Measurements from ENCODE around the gene FBXL13.
"Not testable (repeated sequence)": the region's sequence is repeated elsewhere in the genome, so short reads cannot be mapped to it uniquely, and the experiment has no call there.

FBXL13 gene

DNA sequence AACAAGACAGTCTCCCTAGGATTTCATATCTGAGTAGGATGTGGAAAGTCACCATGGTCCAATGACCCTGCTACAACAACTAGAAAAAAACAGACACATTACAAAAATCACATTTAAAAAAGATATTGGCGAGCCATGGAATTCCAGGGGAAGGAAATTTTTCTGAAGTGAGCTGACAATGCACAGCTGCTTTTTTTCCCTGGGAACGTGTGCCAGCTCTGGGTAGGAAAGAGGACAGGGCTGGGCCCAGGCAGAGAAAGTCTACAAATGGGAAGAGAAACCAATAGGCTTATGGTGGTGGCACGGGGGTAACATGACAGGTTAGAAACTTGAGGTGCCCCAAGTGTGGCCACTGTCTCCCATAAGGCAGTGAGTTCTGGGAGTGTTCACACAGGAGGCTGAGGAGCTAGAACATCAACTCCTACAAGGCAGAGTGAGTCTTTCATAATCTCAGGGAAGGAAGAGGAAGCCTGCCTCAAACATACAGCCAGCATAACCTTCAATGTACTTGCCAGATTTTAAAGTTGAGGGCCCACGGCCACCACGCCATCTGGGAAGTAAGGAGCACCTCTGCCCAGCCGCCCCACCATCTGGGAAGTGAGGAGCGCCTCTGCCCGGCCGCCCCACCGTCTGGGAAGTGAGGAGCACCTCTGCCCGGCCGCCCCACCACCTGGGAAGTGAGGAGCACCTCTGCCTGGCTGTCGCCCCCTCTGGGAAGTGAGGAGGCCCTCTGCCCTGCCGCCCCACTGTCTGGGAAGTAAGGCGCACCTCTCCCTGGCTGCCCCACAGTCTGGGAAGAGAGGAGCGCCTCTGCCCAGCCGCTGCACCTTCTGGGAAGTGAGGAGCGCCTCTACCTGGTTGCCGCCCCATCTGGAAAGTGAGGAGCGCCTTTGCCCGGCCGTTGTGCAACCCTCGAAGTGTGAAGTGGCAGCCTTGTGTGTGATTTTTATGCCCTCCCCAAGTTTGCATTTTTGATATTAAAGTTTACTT lies 5.9 kb downstream of the FBXL13 start:
- H3K4me3 ChIP-seq (ENCODE audit: low read depth in 1 of 2, low read length in 2 of 2), result no peak overlapping the region
- no peaks in the 10 kb centered on the region for H3K36me3 ChIP-seq (ENCODE audit: control insufficient read depth in 1 of 2, insufficient read depth in 2 of 2, low read length in 2 of 2)
- H3K27ac ChIP-seq (ENCODE audit: low read depth, low read length), result no peak overlapping the region
- no peak overlapping the region for H3K9ac ChIP-seq (ENCODE audit: low read depth in 1 of 2, low read length in 2 of 2)
- H3K9me3 ChIP-seq (ENCODE audit: control insufficient read depth in 1 of 2, low read length in 2 of 2), result no peaks in the 10 kb centered on the region
- H3K4me1 ChIP-seq (ENCODE audit: control insufficient read depth in 1 of 2, insufficient read depth in 2 of 2, low read length in 2 of 2), result peaks cover 2% of the 10 kb centered on the region in 2 donors
- no peaks in the 10 kb centered on the region for H3K27me3 ChIP-seq (ENCODE audit: control insufficient read depth in 1 of 2, insufficient read depth in 2 of 2, low read length in 2 of 2)

DNA sequence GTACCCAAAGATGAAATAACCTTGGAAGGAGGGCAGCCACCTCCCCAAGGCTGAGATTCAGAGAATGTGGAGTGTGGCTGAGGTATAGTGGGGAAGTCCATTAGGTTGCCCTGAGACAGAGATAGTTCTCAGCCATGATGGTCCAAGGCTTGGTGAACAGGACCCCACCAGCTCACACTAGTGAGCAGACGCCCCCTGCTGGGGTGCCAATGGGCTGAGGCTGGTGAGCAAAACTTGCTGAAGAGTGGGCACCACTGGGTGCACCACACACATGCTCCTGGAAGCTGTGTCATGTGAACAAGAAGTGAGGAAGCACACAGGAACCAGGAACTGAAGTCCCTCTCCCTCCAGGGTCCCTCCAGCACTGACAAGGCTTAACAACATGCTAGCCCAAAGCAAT lies 8.9 kb downstream of the FBXL13 start:
- no peaks in the 10 kb centered on the region for H3K9me3 ChIP-seq (ENCODE audit: control insufficient read depth in 1 of 2, low read length in 2 of 2)
- no peaks in the 10 kb centered on the region for H3K36me3 ChIP-seq (ENCODE audit: control insufficient read depth in 1 of 2, insufficient read depth in 2 of 2, low read length in 2 of 2)
- no peak overlapping the region for H3K9ac ChIP-seq (ENCODE audit: low read depth in 1 of 2, low read length in 2 of 2)
- H3K27me3 ChIP-seq (ENCODE audit: control insufficient read depth in 1 of 2, insufficient read depth in 2 of 2, low read length in 2 of 2), result no peaks in the 10 kb centered on the region
- H3K27ac ChIP-seq (ENCODE audit: low read depth, low read length), result no peak overlapping the region
- H3K4me1 ChIP-seq (ENCODE audit: control insufficient read depth in 1 of 2, insufficient read depth in 2 of 2, low read length in 2 of 2), result no peaks in the 10 kb centered on the region
- no peak overlapping the region for H3K4me3 ChIP-seq (ENCODE audit: low read depth in 1 of 2, low read length in 2 of 2)

DNA sequence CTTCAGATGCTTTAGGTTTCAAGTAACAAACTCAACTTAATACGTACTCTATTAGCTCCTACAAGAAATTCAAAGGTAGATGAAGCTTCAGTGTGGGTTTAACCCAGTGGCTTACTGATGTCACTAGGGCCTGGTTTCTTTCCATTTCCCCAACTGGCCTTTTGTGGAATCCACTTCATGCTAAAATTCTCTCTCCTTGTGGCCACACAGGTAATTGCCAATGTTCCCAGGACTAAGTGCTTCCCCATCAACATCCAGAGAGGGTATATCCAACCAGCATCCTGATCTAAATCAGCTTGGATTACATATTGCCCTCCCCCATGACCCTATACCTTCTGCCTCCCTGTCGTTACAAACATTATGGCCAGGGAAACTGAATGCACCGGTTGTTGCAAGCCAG lies 10.7 kb downstream of the FBXL13 start:
- H3K36me3 ChIP-seq (ENCODE audit: control insufficient read depth in 1 of 2, insufficient read depth in 2 of 2, low read length in 2 of 2), result no peaks in the 10 kb centered on the region
- no peak overlapping the region for H3K4me3 ChIP-seq (ENCODE audit: low read depth in 1 of 2, low read length in 2 of 2)
- no peaks in the 10 kb centered on the region for H3K4me1 ChIP-seq (ENCODE audit: control insufficient read depth in 1 of 2, insufficient read depth in 2 of 2, low read length in 2 of 2)
- no peaks in the 10 kb centered on the region for H3K27me3 ChIP-seq (ENCODE audit: control insufficient read depth in 1 of 2, insufficient read depth in 2 of 2, low read length in 2 of 2)
- no peak overlapping the region for H3K9ac ChIP-seq (ENCODE audit: low read depth in 1 of 2, low read length in 2 of 2)
- H3K9me3 ChIP-seq (ENCODE audit: control insufficient read depth in 1 of 2, low read length in 2 of 2), result no peaks in the 10 kb centered on the region
- H3K27ac ChIP-seq (ENCODE audit: low read depth, low read length), result no peak overlapping the region

GRCh38 chr7:103059471-103059870 lies 15.1 kb downstream of the FBXL13 start:
- no peaks in the 10 kb centered on the region for H3K36me3 ChIP-seq (ENCODE audit: control insufficient read depth in 1 of 2, insufficient read depth in 2 of 2, low read length in 2 of 2)
- H3K27me3 ChIP-seq (ENCODE audit: control insufficient read depth in 1 of 2, insufficient read depth in 2 of 2, low read length in 2 of 2), result no peaks in the 10 kb centered on the region
- H3K4me1 ChIP-seq (ENCODE audit: control insufficient read depth in 1 of 2, insufficient read depth in 2 of 2, low read length in 2 of 2), result no peaks in the 10 kb centered on the region
- H3K27ac ChIP-seq (ENCODE audit: low read depth, low read length), result no peak overlapping the region
- H3K9me3 ChIP-seq (ENCODE audit: control insufficient read depth in 1 of 2, low read length in 2 of 2), result no peaks in the 10 kb centered on the region
- no peak overlapping the region for H3K9ac ChIP-seq (ENCODE audit: low read depth in 1 of 2, low read length in 2 of 2)
- no peak overlapping the region for H3K4me3 ChIP-seq (ENCODE audit: low read depth in 1 of 2, low read length in 2 of 2)

DNA sequence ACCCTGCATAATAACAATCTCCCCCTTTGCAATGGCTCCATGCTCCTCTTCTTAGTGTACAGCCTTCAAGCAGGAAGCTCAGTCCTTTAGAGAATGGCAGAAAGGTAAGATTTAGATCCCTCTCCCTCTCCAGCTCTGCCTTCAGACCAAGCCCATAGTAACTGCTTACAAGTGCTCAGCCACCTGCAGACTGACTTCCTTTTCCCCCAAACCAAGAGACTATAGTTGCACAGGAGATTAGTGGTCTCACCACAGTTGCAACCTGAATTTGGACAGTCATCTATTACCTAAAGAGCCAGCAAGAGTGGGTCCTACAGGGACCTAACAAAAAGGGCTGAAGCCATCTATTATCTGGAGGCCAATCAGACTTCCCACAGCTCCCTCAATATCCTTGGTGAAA lies 16.5 kb downstream of the FBXL13 start:
- Histone ChIP-seq H3K27me3 (ENCODE audit: control insufficient read depth in 1 of 2, insufficient read depth in 2 of 2, low read length in 2 of 2) (no peaks in the 10 kb centered on the region), H3K36me3 (ENCODE audit: control insufficient read depth in 1 of 2, insufficient read depth in 2 of 2, low read length in 2 of 2) (no peaks in the 10 kb centered on the region), H3K9ac (ENCODE audit: low read depth in 1 of 2, low read length in 2 of 2) (no peak overlapping the region), H3K27ac (ENCODE audit: low read depth, low read length) (no peak overlapping the region), H3K4me3 (ENCODE audit: low read depth in 1 of 2, low read length in 2 of 2) (no peak overlapping the region), H3K4me1 (ENCODE audit: control insufficient read depth in 1 of 2, insufficient read depth in 2 of 2, low read length in 2 of 2) (no peaks in the 10 kb centered on the region), H3K9me3 (ENCODE audit: control insufficient read depth in 1 of 2, low read length in 2 of 2) (no peaks in the 10 kb centered on the region)

GRCh38 chr7:103056006-103056405 lies 18.6 kb downstream of the FBXL13 start:
- H3K4me3 ChIP-seq (ENCODE audit: low read depth in 1 of 2, low read length in 2 of 2); H3K4me1 ChIP-seq (ENCODE audit: control insufficient read depth in 1 of 2, insufficient read depth in 2 of 2, low read length in 2 of 2); H3K27ac ChIP-seq (ENCODE audit: low read depth, low read length); H3K9ac ChIP-seq (ENCODE audit: low read depth in 1 of 2, low read length in 2 of 2); H3K9me3 ChIP-seq (ENCODE audit: control insufficient read depth in 1 of 2, low read length in 2 of 2); H3K27me3 ChIP-seq (ENCODE audit: control insufficient read depth in 1 of 2, insufficient read depth in 2 of 2, low read length in 2 of 2); H3K36me3 ChIP-seq (ENCODE audit: control insufficient read depth in 1 of 2, insufficient read depth in 2 of 2, low read length in 2 of 2): not testable (repeated sequence)

GRCh38 chr7:103051519-103051918 lies 23.1 kb downstream of the FBXL13 start:
- no peaks in the 10 kb centered on the region for H3K36me3 ChIP-seq (ENCODE audit: control insufficient read depth in 1 of 2, insufficient read depth in 2 of 2, low read length in 2 of 2)
- no peaks in the 10 kb centered on the region for H3K27me3 ChIP-seq (ENCODE audit: control insufficient read depth in 1 of 2, insufficient read depth in 2 of 2, low read length in 2 of 2)
- H3K9ac ChIP-seq (ENCODE audit: low read depth in 1 of 2, low read length in 2 of 2), result no peak overlapping the region
- H3K4me3 ChIP-seq (ENCODE audit: low read depth in 1 of 2, low read length in 2 of 2), result no peak overlapping the region
- H3K9me3 ChIP-seq (ENCODE audit: control insufficient read depth in 1 of 2, low read length in 2 of 2), result peaks cover 0 to 5% of the 10 kb centered on the region in 2 donors
- H3K4me1 ChIP-seq (ENCODE audit: control insufficient read depth in 1 of 2, insufficient read depth in 2 of 2, low read length in 2 of 2), result no peaks in the 10 kb centered on the region
- no peak overlapping the region for H3K27ac ChIP-seq (ENCODE audit: low read depth, low read length)

DNA sequence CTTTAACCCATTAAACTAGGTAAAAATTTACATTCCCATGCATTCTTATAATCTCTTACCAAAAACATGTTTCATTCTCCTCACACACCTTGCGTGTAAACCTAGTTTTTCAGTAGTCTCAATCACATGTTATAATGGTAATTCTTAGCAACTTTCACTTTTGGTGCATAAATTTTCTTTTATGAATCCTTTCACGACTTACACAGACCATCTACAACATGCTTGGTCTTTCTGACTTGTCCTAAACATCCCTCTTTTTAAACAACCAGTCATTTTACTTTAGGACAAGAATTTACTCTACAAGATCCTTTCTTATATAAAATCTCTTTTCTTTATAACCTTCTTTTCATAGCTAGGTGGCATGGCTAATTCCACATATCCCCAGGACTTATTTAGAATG lies 25.8 kb downstream of the FBXL13 start:
- no peak overlapping the region for H3K9ac ChIP-seq (ENCODE audit: low read depth in 1 of 2, low read length in 2 of 2)
- peaks cover 0 to 5% of the 10 kb centered on the region in 2 donors for H3K9me3 ChIP-seq (ENCODE audit: control insufficient read depth in 1 of 2, low read length in 2 of 2)
- no peak overlapping the region for H3K4me3 ChIP-seq (ENCODE audit: low read depth in 1 of 2, low read length in 2 of 2)
- H3K36me3 ChIP-seq (ENCODE audit: control insufficient read depth in 1 of 2, insufficient read depth in 2 of 2, low read length in 2 of 2), result no peaks in the 10 kb centered on the region
- H3K27me3 ChIP-seq (ENCODE audit: control insufficient read depth in 1 of 2, insufficient read depth in 2 of 2, low read length in 2 of 2), result no peaks in the 10 kb centered on the region
- H3K27ac ChIP-seq (ENCODE audit: low read depth, low read length), result no peak overlapping the region
- H3K4me1 ChIP-seq (ENCODE audit: control insufficient read depth in 1 of 2, insufficient read depth in 2 of 2, low read length in 2 of 2), result no peaks in the 10 kb centered on the region

GRCh38 chr7:103041815-103042214 lies 32.8 kb downstream of the FBXL13 start:
- not testable (repeated sequence) for H3K9me3 ChIP-seq (ENCODE audit: control insufficient read depth in 1 of 2, low read length in 2 of 2); H3K9ac ChIP-seq (ENCODE audit: low read depth in 1 of 2, low read length in 2 of 2); H3K27me3 ChIP-seq (ENCODE audit: control insufficient read depth in 1 of 2, insufficient read depth in 2 of 2, low read length in 2 of 2); H3K4me1 ChIP-seq (ENCODE audit: control insufficient read depth in 1 of 2, insufficient read depth in 2 of 2, low read length in 2 of 2); H3K27ac ChIP-seq (ENCODE audit: low read depth, low read length); H3K4me3 ChIP-seq (ENCODE audit: low read depth in 1 of 2, low read length in 2 of 2); H3K36me3 ChIP-seq (ENCODE audit: control insufficient read depth in 1 of 2, insufficient read depth in 2 of 2, low read length in 2 of 2)

DNA sequence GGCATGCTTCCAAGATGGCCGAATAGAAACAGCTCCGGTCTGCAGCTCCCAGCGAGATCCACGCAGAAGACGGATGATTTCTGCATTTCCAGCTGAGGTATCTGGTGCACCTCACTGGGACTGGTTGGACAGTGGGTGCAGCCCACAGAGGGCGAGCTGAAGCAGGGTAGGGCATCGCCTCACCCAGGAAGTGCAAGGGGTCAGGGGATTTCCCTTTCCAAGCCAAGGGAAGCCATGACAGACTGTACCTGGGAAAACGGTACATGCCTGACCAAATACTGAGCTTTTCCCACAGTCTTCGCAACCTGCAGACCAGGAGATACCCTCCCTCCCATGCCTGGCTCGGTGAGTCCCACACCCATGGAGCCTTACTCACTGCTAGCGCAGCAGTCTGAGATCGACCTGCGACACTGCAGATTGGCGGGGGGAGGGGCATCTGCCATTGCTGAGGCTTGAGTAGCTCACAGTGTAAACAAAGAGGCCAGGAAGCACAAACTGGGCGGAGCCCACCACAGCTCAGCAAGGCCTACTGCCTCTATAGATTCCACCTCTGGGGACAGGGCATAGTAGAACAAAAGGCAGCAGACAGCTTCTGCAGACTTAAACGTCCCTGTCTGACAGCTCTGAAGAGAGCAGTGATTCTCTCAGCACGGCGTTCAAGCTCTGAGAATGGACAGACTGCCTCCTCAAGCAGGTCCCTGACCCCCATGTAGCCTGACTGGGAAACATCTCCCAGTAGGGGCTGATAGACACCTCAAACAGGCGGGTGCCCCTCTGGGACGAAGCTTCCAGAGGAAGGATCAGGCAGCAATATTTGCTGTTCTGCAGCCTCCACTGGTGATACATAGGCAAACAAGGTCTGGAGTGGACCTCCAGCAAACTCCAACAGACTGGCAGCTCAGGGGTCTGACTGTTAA lies 36.5 kb downstream of the FBXL13 start:
- not testable (repeated sequence) for H3K27ac ChIP-seq (ENCODE audit: low read depth, low read length); H3K9me3 ChIP-seq (ENCODE audit: control insufficient read depth in 1 of 2, low read length in 2 of 2); H3K9ac ChIP-seq (ENCODE audit: low read depth in 1 of 2, low read length in 2 of 2); H3K4me1 ChIP-seq (ENCODE audit: control insufficient read depth in 1 of 2, insufficient read depth in 2 of 2, low read length in 2 of 2); H3K4me3 ChIP-seq (ENCODE audit: low read depth in 1 of 2, low read length in 2 of 2); H3K27me3 ChIP-seq (ENCODE audit: control insufficient read depth in 1 of 2, insufficient read depth in 2 of 2, low read length in 2 of 2); H3K36me3 ChIP-seq (ENCODE audit: control insufficient read depth in 1 of 2, insufficient read depth in 2 of 2, low read length in 2 of 2)

All from duodenal mucosa (tissue), 2 donors.